Keratinocyte (primary cell): ENCODE measurements around the gene TAF4B. TPM values are rescaled to one million over a fixed set of nuclear protein-coding genes. Genes with fewer than 3 reads are reported as not detected.

Experiments
- DNase-seq: peaks from one replicate; pipeline ENCODE4 v3.0.0-alpha.2; 2011; ENCODE audit warnings: low read depth, missing footprints, low spot score
- FAIRE-seq: peaks from 2 replicates; lab custom pipeline; 2011; peaks lifted over from hg19 to GRCh38; lab: Jason Lieb, UNC
- H2AFZ ChIP-seq: 2 replicates; pipeline ENCODE4 v1.6.0; 2012; ENCODE audit warnings: low read length, control low read depth, inconsistent platforms; ENCODE audit not compliant: control insufficient read depth
- H3K27ac ChIP-seq: 2 replicates; pipeline ENCODE4 v1.5.1; 2011; ENCODE audit warnings: low read length; ENCODE audit not compliant: control insufficient read depth, insufficient read depth
- H3K27me3 ChIP-seq: 3 replicates; pipeline ENCODE4 v1.6.0; 2011; ENCODE audit warnings: low read length; ENCODE audit not compliant: control insufficient read depth, insufficient read depth; ENCODE audit errors: extremely low read depth
- H3K36me3 ChIP-seq, 2 experiments: 2 replicates in 1 of 2; 3 replicates in 1 of 2; pipeline ENCODE4 v1.5.1; 2011; ENCODE audit warnings: low read length in 2 of 2, mild to moderate bottlenecking in 1 of 2; ENCODE audit not compliant: control insufficient read depth in 2 of 2, insufficient read depth in 2 of 2; ENCODE audit errors: extremely low read depth in 1 of 2
- H3K4me1 ChIP-seq: 3 replicates; pipeline ENCODE4 v1.5.1; 2011; ENCODE audit warnings: low read length; ENCODE audit not compliant: control insufficient read depth, insufficient read depth; ENCODE audit errors: extremely low read depth
- H3K4me2 ChIP-seq: 3 replicates; pipeline ENCODE4 v1.6.0; 2011; ENCODE audit warnings: low read depth, low read length; ENCODE audit not compliant: control insufficient read depth, insufficient read depth; ENCODE audit errors: extremely low read depth
- H3K4me3 ChIP-seq, 3 experiments: fragments of 200-600 bp in 1 of 3; sonication (generic) in 1 of 3; 2 replicates in 2 of 3; 3 replicates in 1 of 3; pipeline ENCODE4 v1.5.1; 2011 to 2016; ENCODE audit warnings: low read length in 3 of 3, mild to moderate bottlenecking in 3 of 3, control low read depth in 2 of 3, inconsistent platforms in 1 of 3, low read depth in 1 of 3, mixed read lengths in 1 of 3, mixed run types in 1 of 3, moderate library complexity in 1 of 3; ENCODE audit not compliant: control insufficient read depth in 2 of 3, insufficient read depth in 2 of 3; ENCODE audit errors: extremely low read depth in 1 of 3
- H3K79me2 ChIP-seq: 2 replicates; pipeline ENCODE4 v1.6.0; 2012; ENCODE audit warnings: low read length; ENCODE audit not compliant: control insufficient read depth, insufficient read depth
- H3K9ac ChIP-seq: 3 replicates; pipeline ENCODE4 v1.6.0; 2011; ENCODE audit warnings: low read length; ENCODE audit not compliant: control insufficient read depth, insufficient read depth; ENCODE audit errors: extremely low read depth
- H3K9me1 ChIP-seq: 3 replicates; pipeline ENCODE4 v1.6.0; 2011; ENCODE audit warnings: low read length; ENCODE audit not compliant: control insufficient read depth, insufficient read depth; ENCODE audit errors: extremely low read depth
- H3K9me3 ChIP-seq: 2 replicates; pipeline ENCODE4 v1.5.1; 2012; ENCODE audit warnings: low read depth, low read length; ENCODE audit not compliant: control insufficient read depth
- H4K20me1 ChIP-seq: 3 replicates; pipeline ENCODE4 v1.6.0; 2011; ENCODE audit warnings: low read length; ENCODE audit not compliant: control insufficient read depth, insufficient read depth; ENCODE audit errors: extremely low read depth
- EZH2 ChIP-seq: IDR thresholded peaks from one replicate; pipeline ENCODE4 v1.6.1; 2012; ENCODE audit warnings: inconsistent platforms, mild to moderate bottlenecking, low read length, moderate library complexity
- dilution Hi-C: fragments of 300-500 bp; cut with MboI; formaldehyde crosslinking; loops from one replicate; pipeline ENCODE4 v1.7.0; 2020; ENCODE audit warnings: low sequenced_read_pairs; ENCODE audit not compliant: extremely low pct_ligation_motif_present
- polyA plus RNA-seq, 5 experiments: library from polyadenylated mRNA; depleted of rRNA in 3 of 5; stranded (reverse) in 3 of 5; stranded (forward) in 1 of 5; unstranded in 1 of 5; fragments of >200 nt; gene quantifications; 1 replicate in 1 of 5; 2 replicates in 3 of 5; 3 replicates in 1 of 5; pipeline versions ENCODE4 v1.2.1 to v1.2.3, GENCODE V29; 2011 to 2012; ENCODE audit warnings: missing spikeins in 2 of 5, low read depth in 1 of 5, low replicate concordance in 1 of 5
- small RNA-seq, 3 experiments: library from RNA; depleted of rRNA; stranded (forward); fragments of <200 nt; gene quantifications; one replicate each; pipeline ENCODE3, GENCODE V24; 2012; ENCODE audit warnings: low read depth in 3 of 3, low replicate concordance in 1 of 3; ENCODE audit not compliant: insufficient read length in 3 of 3
- TF ChIP-seq, protein P1 (sequence below), 3 experiments: IDR thresholded peaks in 1 of 3; conservative IDR thresholded peaks in 1 of 3; optimal IDR thresholded peaks in 1 of 3; 2 replicates in 2 of 3; 3 replicates in 1 of 3; pipeline versions ENCODE3 to v1.5.1; 2011; ENCODE audit warnings: low read length in 3 of 3, mild to moderate bottlenecking in 3 of 3, moderate library complexity in 2 of 3, control low read depth in 1 of 3, inconsistent platforms in 1 of 3; ENCODE audit not compliant: insufficient read depth in 2 of 3; ENCODE audit errors: extremely low read depth in 1 of 3

Gene TAF4B
- polyA plus RNA-seq, 1 donor (not counting 4 experiments of a cell fraction or from before 2014, with no cell fraction given): 5.9 TPM

DNA sequence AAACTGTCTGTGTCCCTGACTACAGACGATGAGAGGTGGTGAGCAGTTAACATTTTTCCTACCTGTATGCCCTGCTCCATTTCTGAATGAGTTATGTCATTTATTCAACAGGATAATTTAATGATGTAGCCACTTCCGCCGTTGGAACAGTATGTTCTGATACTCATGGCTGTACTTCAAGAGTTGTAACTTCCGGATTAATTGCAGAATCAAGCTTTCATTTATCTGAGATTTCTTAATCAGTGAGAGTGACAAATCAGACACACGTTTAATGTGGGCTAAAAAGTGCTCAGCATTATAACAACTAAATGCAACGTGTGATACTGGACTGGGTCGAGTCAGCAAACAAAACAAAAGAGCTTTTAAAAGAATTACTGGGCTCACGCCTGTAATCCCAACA lies 214.4 kb downstream of the TAF4B start:
- Histone ChIP-seq H3K4me3 (no peak overlapping the region), H3K4me1 (peaks cover 34% of the 10 kb centered on the region), H3K27me3 (no peaks in the 10 kb centered on the region), H3K36me3 (no peaks in the 10 kb centered on the region), H3K9me3 (no peaks in the 10 kb centered on the region), H2AFZ (peak overlapping the region; percentile 65), H3K79me2 (no peaks in the 10 kb centered on the region), H4K20me1 (no peaks in the 10 kb centered on the region), H3K9ac (peak overlapping the region; percentile 48), H3K9me1 (no peaks in the 10 kb centered on the region), H3K27ac (peak overlapping the region; percentile 66), H3K4me2 (peak overlapping the region; percentile 78)
- no peak for DNase-seq
- dilution Hi-C loops: no loop called here
- FAIRE-seq: peak; percentile 71
- TF ChIP-seq EZH2: no peak
- TF ChIP-seq, protein P1, sequence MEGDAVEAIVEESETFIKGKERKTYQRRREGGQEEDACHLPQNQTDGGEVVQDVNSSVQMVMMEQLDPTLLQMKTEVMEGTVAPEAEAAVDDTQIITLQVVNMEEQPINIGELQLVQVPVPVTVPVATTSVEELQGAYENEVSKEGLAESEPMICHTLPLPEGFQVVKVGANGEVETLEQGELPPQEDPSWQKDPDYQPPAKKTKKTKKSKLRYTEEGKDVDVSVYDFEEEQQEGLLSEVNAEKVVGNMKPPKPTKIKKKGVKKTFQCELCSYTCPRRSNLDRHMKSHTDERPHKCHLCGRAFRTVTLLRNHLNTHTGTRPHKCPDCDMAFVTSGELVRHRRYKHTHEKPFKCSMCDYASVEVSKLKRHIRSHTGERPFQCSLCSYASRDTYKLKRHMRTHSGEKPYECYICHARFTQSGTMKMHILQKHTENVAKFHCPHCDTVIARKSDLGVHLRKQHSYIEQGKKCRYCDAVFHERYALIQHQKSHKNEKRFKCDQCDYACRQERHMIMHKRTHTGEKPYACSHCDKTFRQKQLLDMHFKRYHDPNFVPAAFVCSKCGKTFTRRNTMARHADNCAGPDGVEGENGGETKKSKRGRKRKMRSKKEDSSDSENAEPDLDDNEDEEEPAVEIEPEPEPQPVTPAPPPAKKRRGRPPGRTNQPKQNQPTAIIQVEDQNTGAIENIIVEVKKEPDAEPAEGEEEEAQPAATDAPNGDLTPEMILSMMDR (optimal IDR thresholded peaks at IDR 0.05 in 1 of 3, IDR thresholded peaks at IDR 0.05 in 1 of 3, conservative IDR thresholded peaks at IDR 0.05 in 1 of 3; ENCODE audit: extremely low read depth in 1 of 3, insufficient read depth in 2 of 3, low read length in 3 of 3): no peak

Small RNAs within 50 kb of the gene (small RNA-seq; reads per million reads assigned to genes)
- 0 reads per million in 3 experiments for gene RNU6-1289P

Other genes starting within 250 kb of the TAF4B start
- gene SS18, start 135.8 kb upstream of the TAF4B start, polyA plus RNA-seq: 134 to 169 TPM (median 140 TPM) in 3 replicates
- not detected in 3 replicates for gene PSMA8, start 92.6 kb upstream of the TAF4B start, polyA plus RNA-seq